ENCODE measurements around the gene VPS9D1.
A peak's percentile ranks its signal among the peaks of the same experiment; 100 is the strongest.
"Not testable (repeated sequence)": the region's sequence is repeated elsewhere in the genome, so short reads cannot be mapped to it uniquely, and the experiment has no call there.

Gene VPS9D1

DNA sequence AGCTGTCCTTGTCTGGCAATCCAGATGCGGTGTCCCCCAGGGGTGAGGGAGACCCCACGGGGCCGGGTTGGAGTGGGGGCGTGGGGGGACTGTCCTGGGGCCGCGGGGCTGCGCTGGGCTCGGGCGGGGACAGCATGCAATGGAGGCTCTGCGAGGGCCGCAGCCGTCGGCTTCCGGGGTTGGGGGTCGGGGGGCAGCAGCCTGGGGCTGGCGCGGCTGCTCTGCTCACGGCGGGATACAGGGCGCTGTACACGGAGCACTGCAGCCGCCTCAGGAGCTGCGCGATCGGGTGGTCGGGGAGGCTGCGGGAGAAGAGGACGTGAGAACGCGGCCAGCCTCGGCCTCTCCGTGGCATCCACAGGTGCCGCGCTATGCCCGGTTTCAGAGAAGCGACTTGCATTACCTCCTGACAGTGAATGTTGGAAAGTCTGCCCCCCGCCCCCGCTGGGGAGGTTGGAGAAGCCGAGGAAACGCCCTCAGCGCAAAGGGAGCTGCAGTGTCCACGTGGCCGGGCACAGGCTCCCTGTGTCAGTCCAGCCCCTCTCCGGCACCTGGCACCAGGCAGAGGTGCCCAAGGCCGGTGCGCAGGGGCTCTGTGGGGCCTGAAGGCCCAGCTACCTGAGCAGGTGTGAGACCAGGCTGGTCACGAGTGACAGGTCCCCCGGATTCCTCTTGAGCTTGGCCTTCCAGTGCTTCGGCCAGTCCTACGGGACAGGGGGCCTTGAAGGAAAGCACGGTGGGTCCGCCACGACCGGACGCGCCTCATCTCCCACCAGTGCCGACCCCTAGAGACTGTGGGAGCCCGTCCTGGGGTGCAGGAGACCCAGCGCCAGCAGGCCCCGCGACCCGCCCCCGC is 9.8 kb downstream of the VPS9D1 start:
- DNase-seq (ENCODE audit: low read depth in 2 of 3, low spot score in 2 of 3) = no peak

DNA sequence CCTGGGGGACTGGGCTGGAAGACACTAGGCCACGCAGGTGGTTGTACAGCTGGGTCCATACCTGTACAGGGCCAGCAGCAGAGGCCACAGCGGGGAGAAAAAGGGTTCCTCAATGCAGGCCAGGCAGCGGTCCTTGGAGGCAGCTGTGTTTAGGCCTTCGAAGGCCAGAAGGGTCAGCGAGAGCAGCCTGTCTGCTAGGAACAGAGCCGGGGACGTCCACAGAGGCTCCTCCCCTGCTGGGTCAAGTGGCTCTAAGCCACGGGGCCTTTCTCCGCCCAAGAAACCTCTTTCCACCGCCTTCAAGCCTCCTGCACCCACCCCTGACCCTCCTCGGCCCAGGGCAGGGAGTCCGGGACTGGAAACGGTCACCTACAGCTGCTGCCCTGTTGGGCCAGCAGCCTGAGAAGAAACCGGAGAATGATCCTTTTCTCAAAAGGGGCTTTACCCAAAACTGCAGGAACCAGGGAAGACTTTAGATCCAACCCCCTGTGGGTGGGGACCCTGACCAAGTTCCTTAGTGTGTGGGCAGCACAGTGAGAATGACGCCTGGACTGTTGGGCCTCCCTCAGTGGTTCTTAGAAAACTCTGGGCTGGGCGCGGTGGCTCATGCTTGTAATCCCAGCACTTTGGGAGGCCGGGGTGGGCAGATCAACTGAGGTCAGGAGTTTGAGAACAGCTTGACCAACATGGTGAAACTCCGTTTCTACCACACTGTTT is 10.8 kb downstream of the VPS9D1 start:
- no peak for DNase-seq (ENCODE audit: low read depth in 2 of 3, low spot score in 2 of 3)

DNA sequence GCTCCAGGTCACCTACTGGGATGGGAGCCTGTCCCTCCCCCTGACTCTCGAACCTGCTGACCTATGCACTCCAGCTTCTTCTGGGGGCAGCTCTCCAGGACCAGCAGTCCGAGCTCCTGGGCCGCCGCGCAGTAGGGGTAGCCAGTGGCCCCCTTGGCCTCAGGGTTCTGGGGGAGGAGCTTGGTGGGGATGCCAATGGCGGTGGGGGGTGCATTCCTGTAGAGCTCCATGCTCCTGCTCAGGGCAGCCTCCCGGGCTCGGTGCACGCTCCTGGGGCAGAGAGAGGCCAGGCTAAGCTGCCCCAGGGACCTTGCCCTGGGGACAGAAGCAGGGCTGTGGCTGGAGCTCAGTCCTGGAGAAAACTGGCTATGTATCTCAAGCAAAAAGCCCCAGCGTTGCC is 11.5 kb downstream of the VPS9D1 start:
- no peak for DNase-seq (ENCODE audit: low read depth in 2 of 3, low spot score in 2 of 3)

DNA sequence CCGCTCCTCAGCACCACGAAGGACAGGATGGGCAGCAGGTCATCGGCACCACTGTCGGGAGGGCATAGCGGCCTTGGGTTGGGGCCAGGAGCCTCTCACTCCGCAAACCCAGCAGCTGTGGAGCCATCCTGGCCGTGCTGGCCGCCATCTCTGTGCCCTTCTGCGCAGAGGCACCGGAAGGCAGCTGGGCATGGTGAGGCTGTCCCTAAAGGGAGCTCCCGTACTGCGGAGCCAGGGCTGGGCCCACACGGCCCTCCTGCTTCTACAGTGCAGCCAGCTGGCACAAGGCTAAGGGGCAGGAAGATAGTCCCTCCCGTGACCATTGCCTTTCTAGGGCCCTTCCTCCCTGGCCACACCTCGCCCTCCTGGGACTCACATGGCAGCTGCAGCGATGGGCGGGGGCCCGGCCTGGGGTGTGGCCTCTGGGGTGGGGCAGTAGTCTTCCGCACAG is 12.2 kb downstream of the VPS9D1 start:
- DNase-seq (ENCODE audit: low read depth in 2 of 3, low spot score in 2 of 3) = no peak

DNA sequence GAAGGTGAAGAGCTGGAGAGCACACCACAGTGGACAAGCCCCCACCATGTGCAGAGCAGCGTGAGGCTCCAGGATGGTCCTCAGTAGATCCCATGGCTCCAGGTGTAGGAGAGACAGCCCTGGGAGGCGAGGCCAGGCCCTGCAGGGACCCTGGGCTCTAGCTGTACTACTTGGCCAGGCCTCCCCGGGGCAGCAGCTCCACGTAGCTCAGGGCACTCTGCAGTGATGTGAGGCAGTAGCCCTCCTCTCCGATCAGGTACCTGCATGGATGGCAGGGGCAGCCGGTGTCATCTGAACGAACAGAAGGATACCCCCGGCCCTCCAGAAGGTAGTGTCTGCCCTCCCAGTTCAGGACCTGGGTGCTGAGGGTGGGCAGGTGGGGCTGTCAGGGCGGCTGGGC is 13.0 kb downstream of the VPS9D1 start:
- no peak for DNase-seq (ENCODE audit: low read depth in 2 of 3, low spot score in 2 of 3)

DNA sequence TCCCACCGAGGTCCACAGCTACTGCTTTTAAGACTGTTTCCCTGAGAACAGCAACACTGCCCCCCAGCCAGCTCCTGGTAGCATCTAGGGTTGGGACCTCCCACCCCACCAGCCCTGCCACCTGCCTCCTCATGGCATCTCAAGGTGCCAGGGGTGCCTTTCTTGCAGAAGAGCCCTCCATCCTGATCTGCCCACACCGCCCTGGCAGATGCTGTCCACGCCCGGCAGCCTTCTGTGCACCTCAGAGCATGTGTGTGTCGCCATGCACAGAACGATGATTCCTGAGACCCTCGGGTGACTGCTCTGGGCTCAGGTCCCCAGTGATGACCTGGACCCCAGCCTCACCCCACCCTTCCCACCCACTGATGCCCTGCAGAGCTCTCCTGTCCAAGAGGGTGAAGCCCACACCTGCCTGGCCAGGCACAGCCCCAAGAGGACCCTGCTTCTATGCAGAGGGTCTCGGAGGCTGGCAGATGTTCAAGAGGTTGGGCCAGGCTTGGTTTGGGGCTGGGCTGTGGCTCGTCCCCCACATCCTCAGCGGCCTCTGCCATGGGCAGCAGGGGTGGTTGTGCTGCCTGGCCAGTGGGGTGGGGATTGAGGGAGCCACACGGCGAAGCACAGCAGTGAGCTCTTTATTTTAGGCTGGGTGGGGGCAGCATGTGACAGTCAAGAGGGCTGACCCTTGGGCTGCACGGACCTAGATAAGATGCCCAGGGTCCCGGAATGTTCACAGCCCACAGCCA is 14.0 kb downstream of the VPS9D1 start:
- DNase-seq (ENCODE audit: low read depth in 2 of 3, low spot score in 2 of 3) = no peak

DNA sequence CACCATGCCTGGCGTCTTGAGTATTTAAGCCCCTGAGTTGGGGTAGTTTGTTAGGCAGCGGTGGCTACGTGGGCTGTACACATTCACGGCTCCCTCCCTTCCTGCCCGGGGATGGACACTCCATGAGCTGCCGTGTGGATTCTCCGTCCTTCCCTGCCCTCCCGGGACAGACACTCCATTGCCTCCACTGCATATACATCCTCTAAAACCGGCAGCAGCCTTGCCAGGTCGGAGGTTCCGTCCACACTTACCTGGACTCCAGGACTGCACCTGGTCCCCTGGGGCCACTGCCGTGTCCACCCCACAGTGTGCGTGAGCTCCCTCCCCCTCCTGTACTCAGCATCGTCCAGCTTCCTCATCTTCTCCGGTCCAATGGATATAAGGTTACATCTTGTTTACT is 15.7 kb downstream of the VPS9D1 start:
- DNase-seq (ENCODE audit: low read depth in 2 of 3, low spot score in 2 of 3) = no peak

DNA sequence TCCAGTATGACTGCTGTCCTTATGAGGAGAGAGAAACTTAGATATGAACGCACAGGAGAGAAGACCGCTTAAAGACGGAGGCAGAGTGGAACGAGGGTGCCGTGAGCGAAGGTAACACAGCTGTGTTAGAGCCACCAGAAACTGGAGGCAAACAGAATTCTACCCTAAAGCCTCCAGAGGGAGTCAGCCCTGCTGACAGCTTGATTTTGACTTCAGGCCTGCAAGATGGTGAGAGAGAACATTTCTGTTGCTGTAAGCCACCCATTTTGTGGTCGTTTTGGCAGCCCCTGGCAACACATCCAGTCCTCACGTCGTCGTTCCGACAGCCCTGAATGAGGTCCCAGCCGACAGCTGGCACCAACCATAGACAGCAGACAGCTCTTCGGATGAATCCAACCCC is 16.4 kb downstream of the VPS9D1 start:
- no peak for DNase-seq (ENCODE audit: low read depth in 2 of 3, low spot score in 2 of 3)

DNA sequence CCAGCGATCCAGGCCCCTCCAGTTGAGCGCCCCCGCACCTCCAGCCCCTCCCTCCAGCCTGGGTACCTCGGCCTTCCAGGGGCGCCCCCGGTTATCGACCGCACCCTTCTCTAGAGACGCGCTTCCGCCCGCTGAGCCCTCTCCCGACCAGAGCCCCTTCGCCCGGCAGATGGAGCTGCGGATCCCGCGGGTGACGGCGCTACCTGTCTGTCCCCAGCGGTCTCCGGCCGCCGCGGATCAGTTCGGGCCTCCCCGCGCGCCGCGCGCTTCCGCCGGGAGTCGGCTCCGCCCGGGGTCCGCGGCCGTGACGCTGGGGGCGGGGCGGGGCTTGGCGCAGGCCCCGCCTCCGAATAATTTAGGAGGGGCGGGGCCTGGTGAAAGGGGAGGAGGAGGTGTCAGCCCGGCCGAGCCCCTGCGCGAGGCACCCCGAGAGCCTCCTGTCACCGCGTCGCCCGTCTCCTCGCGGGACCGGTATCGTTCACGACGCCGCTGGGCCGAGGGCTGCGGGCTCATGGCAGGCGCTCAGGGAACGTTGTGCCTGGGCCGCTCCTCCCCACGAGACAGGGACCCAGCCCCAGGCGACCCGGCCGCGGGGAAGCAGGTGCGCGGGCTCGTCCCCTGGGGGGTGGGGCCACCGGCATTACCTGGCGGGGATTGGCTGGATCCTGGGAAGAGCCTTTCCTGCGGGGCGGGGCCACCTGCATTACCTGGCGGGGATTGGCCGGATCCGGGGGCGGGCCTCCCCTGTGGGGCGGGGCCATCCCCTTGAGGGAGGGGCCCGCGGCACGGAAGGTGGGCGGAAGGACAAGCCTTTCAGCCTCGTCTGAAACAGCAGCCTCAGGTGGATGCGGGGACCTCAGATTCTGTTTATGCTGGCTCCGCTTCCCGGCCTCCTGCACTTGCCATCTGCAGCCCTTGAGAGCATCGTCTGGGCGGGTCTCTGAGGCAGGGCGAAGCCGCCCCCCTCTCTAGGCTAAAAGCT is 19.0 kb downstream of the VPS9D1 start, which contains the start of gene SPATA2L:
Gene SPATA2L (minus strand): TSS at position 281 of the 982 bp plus-strand sequence. CDS start 473 bp downstream, outside the sequence.
- peak; percentile 89 to 95 (median 94) for DNase-seq (ENCODE audit: low read depth in 2 of 3, low spot score in 2 of 3)

DNA sequence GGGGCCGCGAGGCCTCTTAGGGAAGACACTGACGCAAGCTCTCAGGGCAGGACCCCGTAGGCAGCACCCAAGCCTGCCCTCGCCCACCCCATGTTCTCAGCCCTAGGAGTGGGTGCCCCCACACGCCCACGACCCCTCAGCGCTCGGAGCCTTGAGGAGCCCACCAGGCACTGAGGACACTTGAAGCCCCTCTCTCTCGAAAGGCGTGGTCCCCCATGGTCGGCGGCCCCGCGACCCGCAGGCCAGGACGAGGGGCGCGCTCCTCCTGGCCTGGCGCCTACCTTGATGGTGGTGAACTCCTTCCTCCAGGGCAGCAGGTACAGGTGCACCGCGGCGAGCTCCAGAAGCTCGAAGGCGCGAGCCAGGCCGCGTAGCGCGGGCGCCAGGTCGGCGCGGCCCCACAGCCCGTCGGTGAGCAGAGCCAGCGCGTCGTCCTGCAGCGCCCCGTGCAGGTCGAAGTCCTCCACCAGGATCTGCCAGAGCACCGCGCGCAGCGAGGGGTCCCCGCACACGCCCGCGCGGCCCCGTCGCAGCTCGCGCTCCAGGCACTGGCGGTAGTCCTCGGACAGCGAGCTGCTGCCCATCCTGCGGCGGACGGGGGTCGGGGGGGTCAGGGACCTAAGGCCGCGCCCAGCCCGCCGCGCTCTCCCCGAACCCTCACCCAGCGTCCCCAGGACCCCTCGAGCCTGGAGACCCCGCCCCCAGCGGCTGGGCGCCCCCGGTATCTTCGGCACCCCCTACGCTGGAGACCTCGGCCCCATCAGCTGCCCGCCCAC is 19.9 kb downstream of the VPS9D1 start:
- DNase-seq (ENCODE audit: low read depth in 2 of 3, low spot score in 2 of 3) = no peak

DNA sequence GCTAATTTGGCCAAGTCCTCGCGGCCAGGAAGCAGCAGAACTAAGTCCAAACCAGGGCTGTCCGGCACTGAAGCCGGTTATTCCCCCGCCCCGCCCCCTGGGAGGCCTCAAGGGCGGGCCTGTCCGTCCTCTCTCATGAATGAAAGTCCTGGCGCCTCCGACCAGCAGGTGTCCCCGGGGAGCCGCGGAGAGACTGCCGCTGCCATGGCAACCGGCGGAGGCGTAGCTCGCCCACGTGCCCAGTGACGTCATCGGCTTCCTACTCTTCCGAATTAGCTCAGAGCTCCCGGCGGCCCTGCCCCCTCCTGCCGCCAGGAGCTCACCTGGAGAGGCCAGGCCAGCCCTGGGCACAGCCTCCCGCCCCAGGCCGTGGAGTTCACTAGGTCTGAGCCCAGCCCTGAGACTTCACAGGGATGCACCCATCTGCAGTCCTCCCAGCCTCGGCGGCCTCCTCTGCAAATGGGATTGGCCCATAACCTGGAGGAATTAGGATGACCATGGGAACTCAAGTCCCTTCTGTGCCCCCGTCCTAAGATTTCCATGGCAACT is 20.5 kb downstream of the VPS9D1 start:
- peak; percentile 90 to 96 (median 95) for DNase-seq (ENCODE audit: low read depth in 2 of 3, low spot score in 2 of 3)

DNA sequence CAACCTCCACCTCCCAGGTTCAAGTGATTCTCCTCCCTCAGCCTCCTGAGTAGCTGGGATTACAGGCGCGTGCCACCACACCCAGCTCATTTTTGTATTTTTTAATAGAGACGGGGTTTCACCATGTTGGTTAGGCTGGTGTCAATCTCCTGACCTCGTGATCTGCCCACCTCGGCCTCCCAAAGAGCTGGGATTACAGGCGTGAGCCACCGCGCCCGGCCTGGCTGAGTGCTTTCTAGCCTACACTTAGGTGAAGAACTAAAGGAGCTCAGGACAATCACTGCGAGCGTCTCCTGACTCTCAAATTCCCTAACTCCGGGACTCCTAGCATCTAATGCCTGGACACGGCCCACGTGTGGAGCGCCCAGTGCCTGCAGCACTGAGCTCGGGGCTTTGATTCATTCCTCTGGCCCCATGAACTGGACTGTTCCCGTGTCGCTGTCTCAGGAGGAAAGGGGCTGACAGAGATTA is 21.0 kb downstream of the VPS9D1 start:
- DNase-seq (ENCODE audit: low read depth in 2 of 3, low spot score in 2 of 3) = not testable (repeated sequence)

DNA sequence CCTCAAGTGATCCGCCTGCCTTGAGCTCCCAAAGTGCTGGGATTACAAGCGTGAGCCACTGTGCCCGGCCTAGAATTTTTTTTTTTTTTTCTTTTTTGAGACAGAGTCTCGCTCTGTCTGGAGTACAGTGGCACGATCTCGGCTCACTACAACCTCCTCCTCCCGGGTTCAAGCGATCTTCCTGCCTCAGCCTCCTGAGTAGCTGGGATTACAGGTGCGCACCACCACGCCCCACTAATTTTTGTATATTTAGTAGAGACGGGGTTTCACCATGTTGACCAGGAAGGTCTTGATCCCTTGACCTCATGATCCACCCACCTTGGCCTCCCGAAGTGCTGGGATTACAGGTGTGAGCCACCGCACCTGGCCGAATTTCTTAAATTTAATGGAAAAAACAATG is 22.0 kb downstream of the VPS9D1 start:
- DNase-seq (ENCODE audit: low read depth in 2 of 3, low spot score in 2 of 3) = not testable (repeated sequence)

DNA sequence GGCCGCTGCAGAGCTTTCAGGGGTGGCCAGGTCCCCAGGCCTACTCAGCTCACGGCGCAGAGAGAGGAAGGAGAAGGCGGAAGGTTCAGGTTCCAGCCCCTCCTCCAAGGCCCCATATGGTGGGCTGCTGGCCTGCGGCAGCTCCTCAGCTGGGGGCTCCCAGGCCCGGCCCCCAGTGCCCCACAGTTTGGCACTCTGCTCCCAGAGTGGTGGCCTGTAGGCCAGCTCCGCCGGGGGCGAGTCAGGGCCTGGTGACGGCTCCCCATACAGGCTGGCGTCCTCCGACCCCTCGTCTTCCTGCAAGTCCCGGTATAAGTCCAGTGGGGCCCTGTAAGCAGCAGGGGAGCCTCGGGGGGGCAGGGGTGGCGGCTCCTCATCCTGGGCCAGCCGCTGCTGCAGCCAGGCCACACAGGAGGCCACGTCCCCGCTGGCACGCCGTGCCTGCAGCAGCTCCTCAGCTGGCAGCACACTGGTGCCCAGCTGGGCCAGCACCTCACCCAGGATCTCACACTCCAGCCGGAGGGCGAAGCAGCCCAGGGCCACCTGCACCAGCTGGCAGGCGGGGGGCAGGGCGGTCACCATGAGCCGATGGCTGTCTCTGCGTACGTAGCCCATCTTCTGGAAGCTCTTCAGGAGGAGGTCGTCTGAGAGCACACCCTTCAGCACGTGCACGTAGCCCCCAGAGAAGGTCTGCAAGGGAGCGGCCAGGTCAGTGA is 22.9 kb downstream of the VPS9D1 start:
- no peak for DNase-seq (ENCODE audit: low read depth in 2 of 3, low spot score in 2 of 3)

DNA sequence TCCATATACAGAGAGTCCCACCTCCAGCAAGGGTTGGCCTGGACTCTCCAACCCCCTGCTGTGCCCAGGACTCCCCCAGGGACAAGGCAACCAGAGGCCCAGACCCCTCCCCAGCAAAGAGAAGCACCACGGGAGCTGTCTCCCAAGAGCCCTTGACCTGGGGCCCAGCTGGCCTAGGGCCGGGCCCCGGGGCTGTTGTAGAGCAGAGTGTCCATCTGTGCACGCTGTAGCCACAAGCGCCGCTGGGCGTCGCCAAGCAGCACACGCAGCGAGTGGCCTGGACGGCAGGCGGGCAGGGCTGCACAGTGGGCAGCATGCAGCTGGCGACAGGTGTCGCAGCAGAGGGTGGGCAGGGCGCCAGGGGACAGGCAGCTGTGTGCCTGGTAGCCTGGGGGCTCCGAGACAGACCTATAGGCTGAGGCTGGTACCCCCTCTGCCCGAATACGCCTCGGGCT is 23.5 kb downstream of the VPS9D1 start:
- no peak for DNase-seq (ENCODE audit: low read depth in 2 of 3, low spot score in 2 of 3)

DNA sequence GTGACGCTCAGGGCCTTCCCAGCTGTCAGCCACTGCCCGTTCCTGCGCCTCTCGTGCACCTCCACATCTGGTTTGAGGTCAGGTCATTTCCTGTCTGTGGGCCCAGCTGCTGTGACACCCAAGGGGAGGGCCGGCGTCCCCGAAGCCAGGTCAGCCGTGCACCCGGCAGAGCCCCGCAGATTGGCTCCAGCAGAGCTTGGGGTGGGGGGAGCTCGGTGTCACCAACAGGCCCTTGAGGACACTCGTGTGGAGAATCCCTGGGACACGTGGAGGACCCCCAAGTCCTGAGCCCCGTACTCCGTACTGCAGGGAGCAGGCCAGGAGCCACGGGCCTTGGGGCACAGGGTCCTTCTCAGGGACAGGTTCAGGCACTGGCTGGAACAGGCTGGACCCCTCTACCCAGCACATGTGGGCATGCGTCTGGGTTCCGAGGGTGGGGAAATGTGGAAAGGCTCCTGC is 24.0 kb downstream of the VPS9D1 start:
- no peak for DNase-seq (ENCODE audit: low read depth in 2 of 3, low spot score in 2 of 3)

DNA sequence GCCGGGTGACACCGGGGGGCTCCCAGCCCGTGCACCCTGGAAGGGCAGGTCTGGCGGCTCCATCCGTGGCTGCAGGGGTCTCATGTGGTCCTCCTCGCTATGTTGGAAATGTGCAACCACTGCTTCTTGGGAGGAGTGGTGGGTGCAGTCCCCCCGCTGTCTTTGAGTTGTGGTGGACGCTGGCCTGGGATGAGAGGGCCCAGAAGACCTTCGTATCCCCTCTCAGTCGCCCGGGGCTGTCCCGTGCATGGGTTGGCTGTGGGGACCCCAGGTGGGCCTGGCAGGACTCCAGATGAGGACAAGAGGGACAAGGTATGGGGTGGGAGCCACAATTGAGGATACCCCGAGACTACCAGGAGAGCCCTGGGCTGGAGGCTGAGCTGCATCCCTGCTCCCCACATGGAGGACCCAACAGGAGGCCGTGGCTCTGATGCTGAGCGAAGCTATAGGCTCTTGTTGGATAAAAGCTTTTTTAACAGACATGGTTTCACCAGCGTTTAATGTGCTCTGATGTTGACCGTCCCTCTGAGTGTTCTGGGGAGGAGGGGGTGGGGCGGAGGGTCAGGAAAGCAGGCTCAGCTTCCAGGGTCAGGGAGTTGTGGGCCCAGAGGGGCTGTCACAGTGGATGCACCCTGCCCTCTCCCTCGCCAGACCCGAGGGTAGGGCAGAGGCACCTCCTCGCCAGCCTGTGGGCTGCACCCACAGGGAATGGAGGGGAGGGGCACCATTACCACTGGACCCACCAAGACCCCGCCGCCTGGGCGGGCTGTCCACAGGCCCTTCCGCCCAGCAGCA is 24.6 kb downstream of the VPS9D1 start:
- no peak for DNase-seq (ENCODE audit: low read depth in 2 of 3, low spot score in 2 of 3)
